Stimulated activated CD8-positive, alpha-beta memory T cell treated with anti-CD3 and anti-CD28 coated beads, Interleukin-15, amount 100 ng/mL, for 48 hours (primary cell): ENCODE results near the gene FOXD4L1.
"Not testable (repeated sequence)": the region's sequence is repeated elsewhere in the genome, so short reads cannot be mapped to it uniquely, and the experiment has no call there.

ENCODE experiments used
- DNase-seq, 2 donors: peaks; one replicate each; pipeline ENCODE4 v3.0.0-alpha.2; 2020; ENCODE audit warnings: low read depth in 2 of 2

FOXD4L1 gene

DNA sequence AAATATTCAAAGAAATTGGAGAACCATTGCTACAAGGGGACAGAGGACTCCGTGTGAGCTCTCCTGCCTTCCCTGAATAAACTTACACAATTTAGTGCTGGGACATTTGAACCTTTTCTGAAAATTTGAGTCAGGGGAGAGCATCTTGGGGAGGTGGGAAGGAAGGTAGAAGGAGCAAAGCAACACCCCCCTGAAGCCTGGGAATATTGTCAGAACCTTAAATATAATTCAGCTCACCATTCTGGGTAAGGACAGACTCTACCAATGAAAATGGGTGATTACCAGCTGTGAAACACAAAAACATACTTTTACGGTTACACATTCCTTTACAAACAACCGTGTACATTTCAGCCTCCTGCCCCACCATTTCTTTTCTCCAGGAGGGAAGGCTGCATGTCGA is at the start of gene FOXD4L1:
Gene FOXD4L1, plus strand, starts transcription at position 301 of the 400 bp plus-strand sequence. CDS start 592 bp downstream, outside the sequence.
- not testable (repeated sequence) for DNase-seq

DNA sequence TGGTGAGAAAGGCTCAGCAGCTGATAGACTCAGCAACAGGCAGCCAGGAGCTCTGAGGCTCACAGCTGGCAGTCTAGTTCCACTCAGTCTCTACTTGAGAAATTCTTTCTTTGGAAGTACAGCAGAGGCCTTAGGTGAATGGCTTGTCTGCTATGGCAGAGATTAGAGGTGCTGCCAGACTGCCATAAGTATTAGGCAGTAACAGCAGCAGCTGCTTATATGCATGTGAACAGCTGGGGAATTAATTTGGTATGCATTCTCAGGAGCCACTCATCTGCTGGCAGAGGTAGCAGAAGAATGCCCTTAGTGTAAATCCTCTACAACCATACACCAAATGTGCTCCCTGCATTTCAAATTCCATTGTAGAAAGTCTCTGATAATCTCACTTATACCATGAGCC is 32.7 kb upstream of the FOXD4L1 start:
- DNase-seq: not testable (repeated sequence)

DNA sequence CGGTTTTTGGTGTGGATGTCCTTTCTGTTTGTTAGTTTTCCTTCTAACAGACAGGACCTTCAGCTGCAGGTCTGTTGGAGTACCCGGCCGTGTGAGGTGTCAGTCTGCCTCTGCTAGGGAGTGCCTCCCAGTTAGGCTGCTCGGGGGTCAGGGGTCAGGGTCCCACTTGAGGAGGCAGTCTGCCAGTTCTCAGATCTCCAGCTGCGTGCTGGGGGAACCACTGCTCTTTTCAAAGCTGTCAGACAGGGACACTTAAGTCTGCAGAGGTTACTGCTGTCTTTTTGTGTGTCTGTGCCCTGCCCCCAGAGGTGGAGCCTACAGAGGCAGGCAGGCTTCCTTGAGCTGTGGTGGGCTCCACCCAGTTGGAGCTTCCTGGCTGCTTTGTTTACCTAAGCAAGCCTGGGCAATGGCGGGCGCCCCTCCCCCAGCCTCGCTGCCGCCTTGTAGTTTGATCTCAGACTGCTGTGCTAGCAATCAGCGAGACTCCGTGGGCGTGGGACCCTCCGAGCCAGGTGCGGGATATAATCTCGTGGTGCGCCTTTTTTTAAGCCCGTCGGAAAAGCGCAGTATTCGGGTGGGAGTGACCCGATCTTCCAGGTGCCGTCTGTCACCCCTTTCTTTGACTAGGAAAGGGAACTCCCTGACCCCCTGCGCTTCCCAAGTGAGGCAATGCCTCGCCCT is 21.6 kb upstream of the FOXD4L1 start:
- DNase-seq: not testable (repeated sequence)

DNA sequence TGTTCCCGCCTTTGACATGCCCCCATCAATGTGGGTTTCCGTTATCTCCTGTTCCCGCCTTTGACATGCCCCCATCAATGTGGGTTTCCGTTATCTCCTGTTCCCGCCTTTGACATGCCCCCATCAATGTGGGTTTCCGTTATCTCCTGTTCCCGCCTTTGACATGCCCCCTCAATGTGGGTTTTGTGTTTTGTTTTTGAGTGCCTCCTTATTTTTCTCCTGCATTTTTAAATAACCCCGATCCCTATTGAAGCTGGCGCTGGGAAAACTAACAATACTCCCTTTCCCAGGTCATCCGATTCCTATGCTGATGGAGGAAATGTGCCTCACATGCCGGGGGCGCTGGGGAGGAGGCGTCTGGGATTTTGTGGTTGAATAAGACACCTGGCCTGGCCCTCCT is 1.9 kb upstream of the FOXD4L1 start:
- DNase-seq: not testable (repeated sequence)

DNA sequence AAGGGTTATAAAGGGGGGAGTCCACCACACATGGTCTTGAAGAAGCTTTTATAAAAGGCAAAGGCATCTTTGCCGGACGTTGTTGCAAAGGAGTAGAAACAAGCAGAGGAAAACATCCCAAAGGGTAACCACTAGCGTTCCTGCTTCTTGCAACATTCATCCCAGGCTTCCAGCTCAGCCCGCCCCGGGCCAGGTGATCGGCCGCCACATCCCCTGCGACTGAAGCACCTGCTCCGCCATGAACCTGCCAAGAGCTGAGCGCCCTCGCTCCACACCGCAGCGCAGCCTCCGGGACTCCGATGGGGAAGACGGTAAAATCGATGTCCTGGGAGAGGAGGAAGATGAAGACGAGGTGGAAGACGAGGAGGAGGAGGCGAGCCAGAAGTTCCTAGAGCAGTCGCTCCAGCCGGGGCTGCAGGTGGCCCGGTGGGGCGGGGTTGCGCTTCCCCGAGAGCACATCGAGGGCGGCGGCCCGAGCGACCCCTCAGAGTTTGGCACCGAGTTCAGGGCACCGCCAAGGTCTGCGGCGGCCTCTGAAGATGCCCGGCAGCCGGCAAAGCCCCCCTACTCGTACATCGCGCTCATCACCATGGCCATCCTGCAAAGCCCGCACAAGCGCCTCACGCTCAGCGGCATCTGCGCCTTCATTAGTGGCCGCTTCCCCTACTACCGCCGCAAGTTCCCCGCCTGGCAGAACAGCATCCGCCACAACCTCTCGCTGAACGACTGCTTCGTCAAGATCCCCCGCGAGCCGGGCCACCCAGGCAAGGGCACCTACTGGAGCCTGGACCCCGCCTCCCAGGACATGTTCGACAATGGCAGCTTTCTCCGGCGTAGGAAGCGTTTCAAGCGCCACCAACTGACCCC is 787 bp downstream of the FOXD4L1 start:
- not testable (repeated sequence) for DNase-seq

DNA sequence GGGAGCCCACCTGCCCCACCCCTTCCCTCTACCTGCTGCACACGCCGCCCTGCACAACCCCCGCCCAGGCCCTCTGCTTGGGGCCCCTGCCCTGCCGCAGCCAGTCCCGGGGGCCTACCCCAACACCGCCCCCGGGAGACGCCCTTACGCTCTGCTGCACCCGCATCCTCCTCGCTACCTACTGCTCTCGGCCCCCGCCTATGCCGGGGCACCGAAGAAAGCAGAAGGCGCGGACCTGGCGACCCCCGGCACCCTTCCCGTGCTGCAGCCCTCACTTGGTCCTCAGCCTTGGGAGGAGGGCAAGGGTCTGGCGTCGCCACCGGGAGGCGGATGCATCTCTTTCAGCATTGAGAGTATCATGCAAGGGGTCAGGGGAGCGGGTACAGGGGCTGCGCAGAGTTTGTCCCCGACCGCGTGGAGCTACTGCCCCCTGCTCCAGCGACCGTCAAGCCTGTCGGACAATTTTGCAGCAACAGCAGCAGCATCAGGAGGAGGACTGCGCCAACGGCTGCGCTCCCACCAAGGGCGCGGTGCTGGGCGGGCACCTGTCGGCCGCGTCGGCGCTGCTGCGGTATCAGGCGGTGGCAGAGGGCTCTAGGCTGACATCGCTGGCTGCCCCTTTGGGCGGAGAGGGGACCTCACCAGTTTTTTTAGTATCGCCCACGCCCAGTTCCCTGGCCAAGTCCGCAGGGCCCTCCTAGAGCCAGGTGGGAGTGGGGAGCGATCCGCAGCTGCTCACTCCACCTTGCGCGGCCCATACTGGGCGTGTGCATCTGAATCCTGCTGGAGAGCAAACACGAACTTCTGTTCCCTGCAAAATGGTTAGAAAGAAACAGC is 1.6 kb downstream of the FOXD4L1 start:
- DNase-seq: not testable (repeated sequence)

DNA sequence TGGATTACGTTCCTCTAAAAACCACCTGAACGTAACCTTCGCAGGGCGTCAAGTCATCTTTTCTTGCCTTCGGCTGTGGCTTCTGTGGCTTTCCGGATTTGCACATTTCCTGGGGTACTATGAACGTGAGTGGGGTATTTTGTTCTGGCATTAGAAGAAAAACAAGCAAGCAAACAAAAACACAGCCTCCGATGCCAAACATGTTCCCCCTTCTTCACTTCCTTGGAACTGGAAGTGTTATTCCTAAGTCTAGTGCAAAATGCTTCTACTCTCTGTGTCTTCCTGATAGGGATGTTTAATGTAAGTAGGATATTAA is 2.2 kb downstream of the FOXD4L1 start:
- DNase-seq: not testable (repeated sequence)

DNA sequence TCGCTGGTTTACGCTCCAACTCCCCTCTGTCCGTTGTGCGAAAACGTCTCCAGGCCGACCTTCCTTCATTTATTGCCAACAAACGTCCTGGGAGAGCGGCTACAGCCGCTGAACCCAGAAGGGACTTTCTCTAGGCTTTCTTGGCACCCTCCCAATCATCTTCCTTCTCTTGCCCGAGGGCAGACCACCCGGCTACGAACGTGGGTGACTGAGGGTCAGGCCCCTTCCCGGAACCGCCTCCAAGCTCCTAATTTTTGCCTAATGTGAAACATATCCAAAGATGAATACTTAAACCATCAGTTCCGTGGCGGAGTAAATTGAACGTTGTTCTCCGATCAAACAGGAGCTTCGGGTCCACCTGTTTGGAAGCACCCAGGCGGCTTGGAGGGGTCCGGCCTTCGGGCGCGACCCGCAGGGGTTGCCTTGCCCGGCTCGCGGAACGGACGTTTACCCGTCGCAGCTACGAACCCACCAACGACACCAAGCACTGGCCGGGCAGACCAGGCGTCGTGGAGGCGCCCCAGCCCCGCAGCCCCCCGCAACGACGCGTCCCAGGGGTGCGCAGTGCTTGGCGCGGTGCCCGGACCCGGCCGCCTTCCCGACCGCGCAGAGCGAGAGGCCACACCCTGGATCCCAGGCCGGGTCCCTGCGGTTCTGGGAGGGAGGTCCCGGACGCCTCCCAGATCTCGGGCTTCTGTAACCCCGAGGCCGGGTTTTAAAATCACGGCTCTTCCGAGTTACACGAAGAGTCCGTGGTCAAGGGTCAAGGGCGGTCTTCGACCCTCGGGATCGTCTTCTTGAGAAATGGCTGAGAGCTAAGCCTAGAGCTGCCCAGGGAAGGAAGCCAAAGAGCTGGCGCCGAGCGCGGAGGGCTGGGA is 4.0 kb downstream of the FOXD4L1 start:
- DNase-seq: not testable (repeated sequence)

DNA sequence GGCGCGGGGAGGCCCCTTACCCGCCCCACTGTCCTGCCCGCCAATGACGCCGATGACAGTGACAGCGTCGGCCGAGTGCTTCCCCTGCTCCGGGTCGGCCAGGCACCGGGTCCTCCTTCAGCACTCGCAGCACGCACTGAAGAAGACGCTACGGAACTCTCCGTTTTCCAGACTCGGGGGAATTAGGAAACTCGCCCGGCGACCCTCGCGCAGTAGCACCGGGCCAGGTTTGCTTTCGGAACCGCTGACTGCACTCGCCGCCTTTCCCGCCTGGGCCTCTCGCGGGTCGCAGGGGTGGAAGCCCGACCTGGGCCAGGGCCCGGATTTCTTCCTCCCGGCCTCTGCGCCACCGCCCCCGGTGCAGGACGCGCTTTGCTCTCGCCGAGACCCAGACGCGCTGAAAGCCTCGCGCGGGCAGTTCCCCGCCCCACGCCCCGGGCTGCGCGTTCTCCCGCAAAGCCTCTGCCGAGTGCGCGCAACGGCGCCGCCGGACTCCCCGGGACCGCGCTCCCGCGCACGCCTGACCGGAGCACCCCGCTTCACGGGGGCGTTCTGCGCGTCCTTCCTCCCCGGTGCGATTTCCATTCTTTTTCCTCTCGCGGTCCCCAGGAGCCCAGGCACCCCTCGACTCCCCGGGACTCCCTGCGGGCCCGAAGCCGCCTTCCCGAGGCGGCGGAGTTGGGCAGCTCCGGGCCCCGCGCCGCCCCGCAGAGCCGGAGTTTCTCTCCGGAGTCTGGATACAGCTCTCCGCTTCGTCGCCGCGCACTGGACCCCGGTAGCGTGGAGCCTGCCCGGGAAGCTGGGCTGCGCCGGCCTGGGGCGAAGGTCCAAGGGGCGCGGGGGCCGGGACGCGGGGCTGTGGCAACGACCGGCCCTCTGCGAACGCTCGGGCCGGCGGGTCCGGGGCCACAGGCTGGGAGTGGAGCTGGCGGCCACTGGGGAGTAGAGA is 4.9 kb downstream of the FOXD4L1 start:
- DNase-seq: peak in 1 of 2 donors; percentile 31

DNA sequence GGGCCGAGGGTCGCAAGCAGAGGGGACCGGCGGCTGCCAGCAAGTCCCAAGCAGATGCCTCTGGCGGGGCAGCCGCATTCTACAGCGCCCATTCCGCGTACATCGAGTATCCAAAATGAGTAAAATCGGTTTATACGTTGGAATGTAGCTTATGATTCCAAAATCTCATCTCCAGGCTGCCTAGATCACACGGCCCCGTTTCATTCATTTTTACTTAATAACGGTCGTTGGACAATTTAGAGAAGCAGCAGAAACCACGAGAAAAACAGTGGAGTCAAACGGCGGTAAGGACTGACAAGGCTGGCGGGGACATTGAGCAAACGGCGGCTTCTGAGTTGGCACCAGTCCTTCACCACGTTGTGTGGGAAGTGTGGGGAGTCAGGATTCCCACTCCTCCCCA is 5.6 kb downstream of the FOXD4L1 start:
- not testable (repeated sequence) for DNase-seq

DNA sequence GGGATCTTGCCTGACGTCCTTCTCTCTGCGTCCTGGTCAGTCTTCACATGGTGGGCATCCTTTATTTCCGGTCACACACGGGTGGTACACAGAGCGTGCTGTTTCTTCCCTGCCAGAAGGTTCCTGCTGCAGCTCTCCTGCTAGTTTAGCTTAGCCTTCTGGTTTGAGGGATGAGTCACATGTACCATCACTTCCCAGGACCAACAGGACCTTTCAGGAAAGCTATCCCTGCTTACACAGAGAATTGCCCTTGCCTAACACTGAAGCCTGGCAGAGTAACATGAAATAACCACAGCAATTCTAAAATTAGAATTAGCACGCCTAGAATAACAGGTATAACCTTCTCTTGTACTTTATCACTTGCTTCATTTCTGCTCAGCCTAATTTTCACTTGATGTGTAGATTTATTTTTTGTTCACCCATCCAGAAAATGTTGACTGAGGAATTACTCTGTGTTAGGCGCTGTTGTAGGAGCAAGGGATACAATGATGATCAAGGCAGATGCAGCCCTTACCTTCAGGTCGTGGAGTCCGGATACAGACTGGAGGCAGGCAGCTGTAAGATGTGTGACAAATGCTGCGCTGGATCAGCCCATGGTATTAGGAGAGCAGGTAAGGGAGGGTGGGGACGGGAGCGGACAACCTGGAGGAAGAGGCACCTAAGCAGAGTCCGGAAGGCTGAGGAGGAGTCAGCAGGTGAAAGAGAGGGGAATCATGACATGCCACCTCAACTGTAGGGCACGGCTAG is 9.1 kb downstream of the FOXD4L1 start:
- DNase-seq: not testable (repeated sequence)

DNA sequence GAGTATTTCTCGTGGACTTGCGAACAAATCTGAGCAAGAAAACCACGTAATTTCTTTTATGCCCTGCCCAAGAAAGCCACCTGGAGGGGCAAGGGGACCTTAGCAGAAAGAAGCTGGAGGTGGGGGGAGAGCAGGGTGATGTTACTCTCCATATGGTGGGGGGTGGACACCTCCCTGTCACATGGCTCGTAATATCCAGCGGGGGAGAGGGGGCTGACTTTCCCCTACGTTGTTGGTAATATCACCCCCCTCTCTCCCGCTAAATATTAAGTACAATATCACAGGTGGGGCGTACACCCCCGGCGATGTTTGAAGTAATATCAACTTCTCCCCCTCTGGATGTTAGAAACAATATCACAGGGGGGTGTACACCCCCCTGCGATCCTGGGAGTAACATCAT is 9.7 kb downstream of the FOXD4L1 start:
- DNase-seq: not testable (repeated sequence)

DNA sequence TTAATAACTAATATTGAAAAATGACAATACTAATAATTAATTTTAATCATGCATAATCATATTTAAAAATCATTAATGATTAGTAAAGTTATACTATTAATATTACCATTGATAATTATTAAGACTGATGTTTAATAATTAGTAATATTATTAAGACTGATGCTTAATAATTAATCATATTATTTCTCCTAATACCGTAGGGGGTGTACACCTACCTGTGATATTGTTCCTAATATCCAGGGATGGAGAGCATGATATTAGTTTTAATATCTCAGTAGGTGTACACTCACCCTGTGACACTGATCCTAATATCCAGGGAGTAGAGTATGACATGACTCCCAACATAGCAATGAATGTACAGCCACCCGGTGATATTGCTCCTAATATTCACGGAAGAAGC is 12.4 kb downstream of the FOXD4L1 start:
- DNase-seq: not testable (repeated sequence)

DNA sequence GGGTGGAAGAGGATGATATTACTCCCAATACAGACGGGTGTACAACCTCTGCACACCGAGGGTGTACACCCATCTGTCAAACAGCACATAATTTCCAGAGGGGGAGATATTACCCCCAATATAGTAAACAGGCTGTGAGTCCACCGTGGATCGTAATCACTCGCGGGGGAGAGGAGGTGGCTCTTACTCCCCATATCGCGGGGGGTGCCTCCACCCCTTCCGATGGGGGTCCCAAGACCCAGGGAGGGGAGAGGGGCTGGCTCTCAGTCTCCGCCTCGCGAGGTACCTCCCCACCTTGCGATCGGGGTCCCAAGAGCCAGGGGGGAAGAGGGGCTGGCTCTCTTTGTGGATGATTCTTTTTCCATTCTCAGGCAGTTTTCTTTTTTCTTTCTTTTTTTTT is 13.4 kb downstream of the FOXD4L1 start:
- not testable (repeated sequence) for DNase-seq

DNA sequence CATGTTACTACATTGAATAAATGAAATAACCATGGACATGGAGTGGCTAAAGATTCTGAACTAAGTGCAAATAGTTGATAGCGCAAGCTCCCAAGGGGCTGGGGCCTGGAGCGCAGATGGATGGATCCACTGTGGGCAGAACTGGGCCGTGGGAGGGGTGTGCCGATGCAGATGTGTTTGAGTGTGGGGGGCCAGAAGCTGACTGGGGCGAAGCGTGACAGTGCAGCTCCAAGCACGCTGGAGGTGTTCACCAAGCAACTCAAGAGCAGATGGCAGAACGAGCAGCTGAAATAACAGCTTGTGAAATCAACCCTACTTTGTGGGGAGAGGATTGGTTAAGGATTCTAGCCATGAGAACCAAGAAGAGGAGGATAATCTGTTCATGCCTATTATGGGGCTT is 17.0 kb downstream of the FOXD4L1 start:
- not testable (repeated sequence) for DNase-seq

DNA sequence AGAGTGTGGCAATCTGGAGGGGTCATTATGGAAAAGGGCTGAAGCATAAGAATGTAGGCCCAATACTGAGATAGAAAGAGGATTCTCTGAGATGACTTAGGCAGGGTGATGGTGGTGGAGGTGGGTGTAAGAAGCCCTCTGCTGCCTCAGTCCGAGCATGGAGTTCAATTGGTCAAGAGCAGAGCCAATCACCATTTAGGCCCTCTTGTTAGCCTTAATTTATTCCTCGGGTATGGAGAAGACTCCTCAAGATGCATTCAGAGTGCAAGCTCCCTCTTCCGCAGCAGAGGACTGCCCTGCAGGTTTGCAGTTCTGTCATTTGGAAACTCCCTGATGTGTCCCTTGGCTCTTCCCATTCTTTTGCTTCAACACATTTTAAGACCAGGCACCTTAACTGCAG is 17.5 kb downstream of the FOXD4L1 start:
- not testable (repeated sequence) for DNase-seq

DNA sequence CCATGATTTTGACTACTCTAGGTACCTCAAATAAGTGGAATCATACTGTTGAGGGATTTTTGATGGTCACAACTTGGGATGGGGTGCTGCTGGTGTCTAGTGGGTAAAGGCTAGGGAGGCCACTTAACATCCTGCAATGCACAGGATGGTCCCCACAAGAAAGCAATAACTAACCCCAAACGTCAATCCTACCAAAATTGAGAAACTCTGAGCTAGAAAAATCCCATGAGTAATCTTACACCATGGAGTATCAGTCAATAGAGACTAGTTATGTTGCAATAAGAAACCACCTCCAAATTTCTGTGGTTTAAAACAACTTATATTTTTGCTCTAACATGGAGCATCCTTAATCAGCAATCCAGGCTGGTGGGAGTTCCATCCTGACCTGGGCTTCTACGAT is 18.6 kb downstream of the FOXD4L1 start:
- DNase-seq: not testable (repeated sequence)

DNA sequence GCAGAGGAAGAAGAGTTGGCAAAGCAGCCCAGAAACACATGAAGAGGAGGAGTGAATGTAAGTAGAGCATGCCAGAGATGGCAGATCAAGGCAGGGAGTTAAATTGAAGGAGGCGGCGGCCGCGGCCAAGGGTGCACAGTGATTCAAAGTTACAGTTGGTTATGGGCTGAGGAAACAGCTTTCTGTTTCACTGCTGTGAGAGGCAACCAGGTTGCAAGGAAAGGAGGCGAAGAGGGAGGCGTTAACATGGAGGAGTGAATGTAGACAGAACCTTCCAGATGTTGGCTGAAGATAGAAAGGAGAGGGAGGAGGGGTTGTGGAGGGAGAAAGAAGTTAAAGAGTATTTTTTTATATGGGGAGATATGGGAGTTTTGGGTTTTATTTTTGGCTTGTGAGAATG is 22.4 kb downstream of the FOXD4L1 start:
- not testable (repeated sequence) for DNase-seq

DNA sequence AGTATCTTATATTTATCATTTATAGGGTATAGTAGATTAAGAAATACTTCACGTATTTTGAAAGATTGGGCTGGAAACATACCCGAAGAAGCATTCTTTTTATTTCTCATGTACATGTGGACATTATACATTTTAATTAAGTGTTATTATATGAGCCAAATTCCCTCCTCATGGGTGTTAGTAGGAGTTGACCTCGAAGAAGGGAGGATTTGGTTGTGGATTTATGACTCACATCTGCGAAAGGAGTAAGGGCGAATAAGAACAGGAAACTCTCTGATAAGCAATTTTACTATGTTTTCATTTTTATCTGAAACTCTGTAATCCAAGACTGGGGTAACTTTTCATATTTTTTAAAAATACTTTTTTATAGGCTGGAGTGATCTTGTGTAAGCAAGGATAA is 23.0 kb downstream of the FOXD4L1 start:
- not testable (repeated sequence) for DNase-seq
